Measurements from ENCODE around the gene HNRNPU.

DNA sequence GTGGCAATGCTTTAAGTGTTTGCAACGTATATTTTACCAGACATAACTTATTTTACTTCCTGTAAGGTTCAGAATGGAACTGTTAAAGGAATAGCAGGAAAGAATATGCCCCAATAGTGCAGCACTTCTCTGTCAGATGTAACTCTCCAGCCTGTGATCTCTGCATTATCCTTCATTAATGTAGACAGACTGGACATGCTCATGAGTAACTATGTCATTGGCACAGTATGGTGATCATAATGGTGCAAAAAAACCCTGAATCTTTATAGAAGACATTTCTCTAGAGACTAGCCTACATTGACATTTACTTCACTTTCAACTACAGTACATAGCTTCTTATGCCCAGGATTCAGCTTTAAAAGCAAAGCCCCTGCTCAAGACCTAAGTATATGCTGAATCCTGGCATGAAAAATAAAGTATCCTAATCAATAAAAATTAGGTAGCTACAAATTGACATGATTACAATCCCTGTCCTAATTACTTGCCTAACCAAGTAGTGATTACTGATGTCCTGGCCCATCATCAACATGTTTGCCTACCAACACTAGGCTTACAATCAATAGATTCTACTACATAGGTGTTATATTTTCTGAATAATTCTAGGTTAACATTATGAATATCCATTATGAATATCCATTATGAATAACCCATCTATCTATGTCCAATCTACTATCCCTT, 15.0 kb downstream of the HNRNPU start:
- TF ChIP-seq, protein P1, sequence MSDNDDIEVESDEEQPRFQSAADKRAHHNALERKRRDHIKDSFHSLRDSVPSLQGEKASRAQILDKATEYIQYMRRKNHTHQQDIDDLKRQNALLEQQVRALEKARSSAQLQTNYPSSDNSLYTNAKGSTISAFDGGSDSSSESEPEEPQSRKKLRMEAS (IDR thresholded peaks at IDR 0.05), result no peak
- TF ChIP-seq CHD4 (IDR thresholded peaks at IDR 0.05; ENCODE audit: borderline replicate concordance) (no peak), POLR2A (IDR thresholded peaks at IDR 0.05; ENCODE audit: low read length) (no peak), CBX8 (IDR thresholded peaks at IDR 0.05) (no peak), RFX5 (IDR thresholded peaks at IDR 0.05) (no peak)
- TF ChIP-seq, protein P2, sequence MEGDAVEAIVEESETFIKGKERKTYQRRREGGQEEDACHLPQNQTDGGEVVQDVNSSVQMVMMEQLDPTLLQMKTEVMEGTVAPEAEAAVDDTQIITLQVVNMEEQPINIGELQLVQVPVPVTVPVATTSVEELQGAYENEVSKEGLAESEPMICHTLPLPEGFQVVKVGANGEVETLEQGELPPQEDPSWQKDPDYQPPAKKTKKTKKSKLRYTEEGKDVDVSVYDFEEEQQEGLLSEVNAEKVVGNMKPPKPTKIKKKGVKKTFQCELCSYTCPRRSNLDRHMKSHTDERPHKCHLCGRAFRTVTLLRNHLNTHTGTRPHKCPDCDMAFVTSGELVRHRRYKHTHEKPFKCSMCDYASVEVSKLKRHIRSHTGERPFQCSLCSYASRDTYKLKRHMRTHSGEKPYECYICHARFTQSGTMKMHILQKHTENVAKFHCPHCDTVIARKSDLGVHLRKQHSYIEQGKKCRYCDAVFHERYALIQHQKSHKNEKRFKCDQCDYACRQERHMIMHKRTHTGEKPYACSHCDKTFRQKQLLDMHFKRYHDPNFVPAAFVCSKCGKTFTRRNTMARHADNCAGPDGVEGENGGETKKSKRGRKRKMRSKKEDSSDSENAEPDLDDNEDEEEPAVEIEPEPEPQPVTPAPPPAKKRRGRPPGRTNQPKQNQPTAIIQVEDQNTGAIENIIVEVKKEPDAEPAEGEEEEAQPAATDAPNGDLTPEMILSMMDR (IDR thresholded peaks at IDR 0.05), result no peak

Data from A549 (cell line).